HG02970 (cell line): ENCODE measurements around the gene SERGEF.
"Not testable (repeated sequence)": the region's sequence is repeated elsewhere in the genome, so short reads cannot be mapped to it uniquely, and the experiment has no call there.

ENCODE experiments used
- ATAC-seq: cut with Tn5 transposase; IDR thresholded peaks from one replicate; pipeline ENCODE4 v1.9.1; 2021; ENCODE audit warnings: mild to moderate bottlenecking, moderate library complexity, moderate number of reproducible peaks; ENCODE audit not compliant: unreplicated experiment, low FRiP score

Gene SERGEF

GRCh38 chr11:18001191-18001590, 11.7 kb downstream of the SERGEF start:
- ATAC-seq = no peak

GRCh38 chr11:18000760-18001159, 12.1 kb downstream of the SERGEF start:
- no peak for ATAC-seq

DNA sequence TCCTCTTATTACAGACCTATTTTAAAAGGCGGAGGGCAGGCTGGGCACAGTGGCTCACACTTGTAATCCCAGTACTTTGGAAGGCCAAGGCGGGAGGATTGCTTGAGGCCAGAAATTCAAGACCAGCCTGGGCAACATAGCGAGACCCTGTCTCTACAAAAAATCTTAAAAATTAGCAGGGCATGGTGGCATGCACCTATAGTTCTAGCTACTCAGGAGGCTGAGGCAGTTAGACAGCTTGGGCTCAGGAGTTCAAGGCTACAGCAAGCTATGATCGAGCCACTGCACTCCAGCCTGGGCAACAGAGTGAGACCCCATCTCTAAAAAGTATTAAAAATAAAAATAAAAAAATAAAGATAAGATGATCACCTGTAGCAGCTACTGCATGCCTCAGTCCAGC, 12.7 kb downstream of the SERGEF start:
- ATAC-seq = not testable (repeated sequence)

DNA sequence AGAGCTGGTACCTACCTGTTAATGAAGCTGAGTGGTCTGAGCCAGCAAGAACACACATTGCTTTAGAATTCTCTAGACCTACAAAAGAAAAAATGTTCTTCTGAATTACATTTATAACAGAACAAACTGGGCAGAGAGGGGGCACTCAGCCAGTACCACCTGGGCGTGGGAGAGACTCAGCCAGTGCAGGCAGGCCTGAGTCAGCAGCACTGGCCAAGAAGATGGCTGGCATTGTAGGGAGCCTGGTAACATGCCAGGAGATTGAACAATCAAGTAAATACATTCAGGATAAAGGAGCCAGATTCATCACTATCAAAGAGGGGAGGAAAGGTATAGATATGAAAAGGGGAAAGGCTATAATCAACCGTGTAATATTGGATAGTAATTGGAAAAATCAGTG, 19.9 kb downstream of the SERGEF start:
- no peak for ATAC-seq

GRCh38 chr11:17991783-17992433, 20.9 kb downstream of the SERGEF start:
- ATAC-seq = no peak

GRCh38 chr11:17989306-17989705, 23.5 kb downstream of the SERGEF start:
- ATAC-seq = no peak

- ATAC-seq = no peak
Observed at GRCh38 chr11:17988465-17988864, 24.4 kb downstream of the SERGEF start.

GRCh38 chr11:17987826-17988225, 25.0 kb downstream of the SERGEF start:
- no peak for ATAC-seq

GRCh38 chr11:17986711-17987220, 26.1 kb downstream of the SERGEF start:
- ATAC-seq = no peak

DNA sequence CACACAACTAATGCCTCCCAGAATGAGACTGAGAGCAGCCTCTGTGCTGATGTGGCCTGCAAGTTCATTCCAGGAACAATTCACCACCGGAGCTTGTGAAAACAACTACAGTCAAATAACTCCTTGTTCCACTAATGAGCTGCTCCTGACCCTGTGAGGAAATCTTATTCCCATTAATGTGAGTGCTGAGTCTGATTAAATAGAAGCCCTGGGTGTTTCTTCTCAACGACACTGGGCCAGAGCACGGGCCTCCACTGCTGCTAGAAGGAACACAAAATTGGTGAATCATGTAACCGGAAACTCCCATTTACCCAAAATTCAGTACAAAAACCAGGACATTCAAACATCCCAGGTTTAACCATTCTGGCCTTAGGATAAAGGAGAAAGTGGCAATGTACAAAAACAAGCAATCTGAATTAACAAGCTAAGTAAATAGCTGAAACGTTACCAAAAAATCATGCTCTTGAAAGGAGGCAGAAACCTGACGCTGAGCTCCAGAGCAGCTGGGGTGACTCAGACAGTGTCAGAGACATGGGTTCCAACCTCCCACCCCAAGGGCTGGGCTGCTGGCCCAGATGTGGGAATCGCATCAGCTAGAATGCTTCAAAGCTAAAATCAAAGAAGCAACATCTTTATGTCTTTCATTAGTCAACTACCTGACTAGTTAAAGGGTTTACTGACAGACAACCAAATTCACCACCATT, 26.7 kb downstream of the SERGEF start:
- no peak for ATAC-seq

GRCh38 chr11:17985517-17985916, 27.3 kb downstream of the SERGEF start:
- no peak for ATAC-seq

GRCh38 chr11:17983569-17983968, 29.3 kb downstream of the SERGEF start:
- ATAC-seq = no peak

DNA sequence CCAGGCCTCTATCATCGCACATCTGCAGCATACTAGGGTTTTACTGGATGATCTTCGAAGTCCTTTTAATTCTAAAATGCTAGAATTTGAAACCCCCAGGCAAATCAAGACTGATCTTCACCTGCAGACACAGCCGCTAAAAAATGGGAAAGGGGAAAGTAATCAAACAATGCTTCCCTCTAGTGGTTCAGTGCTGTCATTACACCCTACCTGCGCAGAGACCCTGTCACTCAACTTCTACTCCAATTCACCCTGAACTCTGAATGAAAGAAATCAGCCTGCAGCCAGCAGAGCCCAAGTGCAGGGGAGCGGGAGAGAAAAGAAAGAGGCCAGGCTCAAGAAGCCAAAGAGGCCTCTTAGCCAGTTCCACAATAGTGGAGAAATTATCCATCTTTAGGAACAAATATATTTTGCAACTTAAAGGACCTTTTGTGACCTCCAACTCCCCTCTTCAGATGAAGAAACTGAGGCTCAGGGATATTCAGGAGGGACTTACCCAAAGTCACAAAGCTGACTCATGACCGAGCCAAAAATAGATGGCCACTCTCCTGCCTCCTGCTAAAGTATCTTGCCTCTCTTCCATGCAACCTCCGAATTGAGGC, 33.0 kb downstream of the SERGEF start:
- no peak for ATAC-seq

- ATAC-seq = no peak
Observed at GRCh38 chr11:17978553-17979287, 34.1 kb downstream of the SERGEF start.

GRCh38 chr11:17976651-17977050, 36.2 kb downstream of the SERGEF start:
- no peak for ATAC-seq

- no peak for ATAC-seq
Observed at GRCh38 chr11:17974246-17974645, 38.6 kb downstream of the SERGEF start.

DNA sequence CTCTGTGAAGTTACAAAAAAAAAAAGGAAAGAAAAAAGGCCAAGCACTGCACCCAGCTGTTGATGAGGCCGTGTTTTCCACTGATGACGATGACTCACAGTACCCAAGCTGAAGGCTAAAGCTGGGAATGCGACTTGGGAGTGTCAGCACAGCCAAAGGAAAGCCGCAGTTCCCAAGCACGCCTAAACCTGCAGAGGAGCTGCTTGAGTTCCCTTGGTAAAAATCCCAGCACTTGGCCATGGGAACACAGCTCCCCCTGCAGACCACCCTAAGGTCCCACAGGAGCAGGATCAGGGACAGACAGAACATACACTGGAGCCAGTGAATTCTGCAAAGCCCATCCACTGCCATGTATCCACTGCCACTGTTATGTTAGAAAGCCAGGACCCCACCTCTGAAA, 39.9 kb downstream of the SERGEF start:
- ATAC-seq = no peak

DNA sequence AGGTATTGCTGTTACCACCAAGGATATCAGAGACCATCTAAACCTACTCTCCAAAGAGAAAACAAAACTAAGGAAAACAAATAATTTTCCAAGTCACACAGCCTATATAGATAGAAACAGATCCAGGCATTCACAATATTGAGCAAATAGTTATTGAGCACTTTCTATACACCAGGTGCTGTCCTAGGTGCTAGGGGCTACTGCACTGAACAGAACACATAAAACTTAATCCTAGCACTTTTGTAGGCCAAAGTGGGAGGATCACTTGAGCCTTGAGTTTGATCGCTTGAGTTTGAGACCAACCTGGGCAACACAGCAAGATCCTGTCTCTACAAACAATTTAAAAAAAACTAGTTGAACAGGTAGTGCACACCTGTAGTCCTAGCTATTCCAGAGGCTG, 44.6 kb downstream of the SERGEF start:
- ATAC-seq = no peak

GRCh38 chr11:17967661-17968060, 45.2 kb downstream of the SERGEF start:
- ATAC-seq = no peak

DNA sequence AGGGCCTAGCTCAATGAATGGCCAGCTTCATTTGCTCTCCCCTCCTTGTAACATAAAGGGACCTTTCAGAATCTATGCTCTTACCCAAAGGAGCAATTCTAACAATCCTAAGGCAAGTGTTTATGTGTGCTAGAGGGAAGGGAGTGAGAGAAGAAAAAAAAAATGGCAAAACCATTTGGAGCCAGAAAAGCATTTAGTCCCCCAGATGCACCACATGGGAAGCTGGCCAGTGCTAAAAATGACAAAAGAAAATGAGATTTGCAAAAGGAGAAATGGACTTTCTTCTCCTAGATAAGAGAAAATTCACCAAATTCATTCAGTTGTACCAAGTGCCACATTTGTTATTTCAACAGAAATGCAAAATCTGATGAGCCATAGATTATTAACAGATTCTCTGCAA, 52.8 kb downstream of the SERGEF start:
- no peak for ATAC-seq

GRCh38 chr11:17958446-17958845, 54.4 kb downstream of the SERGEF start:
- no peak for ATAC-seq
